ENCODE measurements around the gene TBC1D10B.
"Not testable (repeated sequence)": the region's sequence is repeated elsewhere in the genome, so short reads cannot be mapped to it uniquely, and the experiment has no call there.

TBC1D10B gene

GRCh38 chr16:30348929-30349328 lies 21.4 kb downstream of the TBC1D10B start:
- Histone ChIP-seq H3K36me3 (ENCODE audit: control insufficient read depth, insufficient read depth, low read length) (no peaks in the 10 kb centered on the region), H3K27me3 (ENCODE audit: control insufficient read depth, insufficient read depth, low read length) (no peaks in the 10 kb centered on the region), H2AFZ (no peak overlapping the region), H3K9me3 (ENCODE audit: control insufficient read depth, low read length) (no peaks in the 10 kb centered on the region), H3K4me3 (ENCODE audit: low read depth, low read length) (no peak overlapping the region), H3K4me1 (no peaks in the 10 kb centered on the region), H3K27ac (no peak overlapping the region), H3K79me2 (no peaks in the 10 kb centered on the region), H3K4me2 (ENCODE audit: low read length) (no peak overlapping the region), H3K9ac (no peak overlapping the region)
- no peak for TF ChIP-seq CTCF (IDR thresholded peaks at IDR 0.05)

DNA sequence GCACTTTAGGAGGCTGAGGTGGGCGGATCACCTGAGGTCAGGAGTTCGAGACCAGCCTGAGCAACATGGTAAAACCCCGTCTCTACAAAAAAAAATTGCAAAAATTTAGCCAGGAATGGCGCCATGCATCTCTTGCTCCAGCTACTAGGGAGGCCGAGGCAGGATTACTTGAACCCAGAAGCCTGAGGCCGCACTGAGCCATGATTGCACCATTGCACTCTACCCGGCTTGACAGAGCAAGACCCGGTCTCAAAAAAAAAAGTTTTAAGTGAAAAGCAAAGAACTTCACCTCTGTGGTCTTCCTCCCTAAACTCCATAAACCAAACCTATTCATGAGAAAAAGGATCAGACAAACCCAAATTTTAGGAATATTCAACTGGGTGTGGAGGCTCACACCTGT lies 22.2 kb downstream of the TBC1D10B start:
- Histone ChIP-seq H3K27me3 (ENCODE audit: control insufficient read depth, insufficient read depth, low read length) (no peaks in the 10 kb centered on the region), H3K79me2 (no peaks in the 10 kb centered on the region), H3K9ac (no peak overlapping the region), H3K36me3 (ENCODE audit: control insufficient read depth, insufficient read depth, low read length) (no peaks in the 10 kb centered on the region), H2AFZ (no peak overlapping the region), H3K9me3 (ENCODE audit: control insufficient read depth, low read length) (no peaks in the 10 kb centered on the region), H3K4me3 (ENCODE audit: low read depth, low read length) (no peak overlapping the region), H3K4me1 (no peaks in the 10 kb centered on the region), H3K4me2 (ENCODE audit: low read length) (no peak overlapping the region), H3K27ac (no peak overlapping the region)
- no peak for TF ChIP-seq CTCF (IDR thresholded peaks at IDR 0.05)

- Histone ChIP-seq H3K4me2 (ENCODE audit: low read length) (no peak overlapping the region), H2AFZ (no peak overlapping the region), H3K27me3 (ENCODE audit: control insufficient read depth, insufficient read depth, low read length) (no peaks in the 10 kb centered on the region), H3K4me1 (no peaks in the 10 kb centered on the region), H3K79me2 (no peaks in the 10 kb centered on the region), H3K27ac (no peak overlapping the region), H3K36me3 (ENCODE audit: control insufficient read depth, insufficient read depth, low read length) (no peaks in the 10 kb centered on the region), H3K4me3 (ENCODE audit: low read depth, low read length) (no peak overlapping the region), H3K9ac (no peak overlapping the region), H3K9me3 (ENCODE audit: control insufficient read depth, low read length) (no peaks in the 10 kb centered on the region)
- no peak for TF ChIP-seq CTCF (IDR thresholded peaks at IDR 0.05)
These were observed 24.0 kb downstream of the TBC1D10B start for GRCh38 chr16:30346286-30346685.

DNA sequence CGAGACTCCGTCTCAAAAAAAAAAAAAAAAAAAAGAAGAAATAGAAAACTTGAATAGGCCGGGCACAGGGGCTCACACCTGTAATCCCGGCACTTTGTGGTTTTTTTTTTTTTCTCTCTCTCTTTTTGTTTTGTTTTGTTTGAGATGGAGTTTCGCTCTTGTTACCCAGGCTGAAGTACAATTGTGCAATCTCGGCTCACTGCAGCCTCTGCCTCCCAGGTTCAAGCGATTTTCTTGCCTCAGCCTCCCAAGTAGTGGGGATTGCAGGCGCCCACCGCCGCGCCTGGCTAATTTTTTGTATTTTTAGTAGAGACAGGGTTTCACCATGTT lies 26.8 kb downstream of the TBC1D10B start:
- not testable (repeated sequence) for H3K27me3 ChIP-seq (ENCODE audit: control insufficient read depth, insufficient read depth, low read length); H3K9me3 ChIP-seq (ENCODE audit: control insufficient read depth, low read length); H3K36me3 ChIP-seq (ENCODE audit: control insufficient read depth, insufficient read depth, low read length); H3K79me2 ChIP-seq; H3K27ac ChIP-seq; H3K4me3 ChIP-seq (ENCODE audit: low read depth, low read length); H3K9ac ChIP-seq; H3K4me1 ChIP-seq; H3K4me2 ChIP-seq (ENCODE audit: low read length); H2AFZ ChIP-seq

GRCh38 chr16:30342751-30343490 lies 27.4 kb downstream of the TBC1D10B start:
- no peak for TF ChIP-seq CTCF (IDR thresholded peaks at IDR 0.05)

GRCh38 chr16:30341971-30342370 lies 28.3 kb downstream of the TBC1D10B start:
- H3K79me2 ChIP-seq; H3K9ac ChIP-seq; H3K4me1 ChIP-seq; H3K36me3 ChIP-seq (ENCODE audit: control insufficient read depth, insufficient read depth, low read length); H3K27me3 ChIP-seq (ENCODE audit: control insufficient read depth, insufficient read depth, low read length); H3K27ac ChIP-seq; H2AFZ ChIP-seq; H3K9me3 ChIP-seq (ENCODE audit: control insufficient read depth, low read length); H3K4me2 ChIP-seq (ENCODE audit: low read length); H3K4me3 ChIP-seq (ENCODE audit: low read depth, low read length): not testable (repeated sequence)

More at GRCh38 chr16:30342751-30343490, 27.4 kb downstream of the TBC1D10B start:
- H3K27ac ChIP-seq, result no peak overlapping the region
- H2AFZ ChIP-seq, result no peak overlapping the region
- H3K4me2 ChIP-seq (ENCODE audit: low read length), result no peak overlapping the region
- no peak overlapping the region for H3K9ac ChIP-seq
- H3K79me2 ChIP-seq, result no peaks in the 10 kb centered on the region
- no peaks in the 10 kb centered on the region for H3K36me3 ChIP-seq (ENCODE audit: control insufficient read depth, insufficient read depth, low read length)
- H3K4me1 ChIP-seq, result no peaks in the 10 kb centered on the region
- no peaks in the 10 kb centered on the region for H3K27me3 ChIP-seq (ENCODE audit: control insufficient read depth, insufficient read depth, low read length)
- H3K4me3 ChIP-seq (ENCODE audit: low read depth, low read length), result no peak overlapping the region
- no peaks in the 10 kb centered on the region for H3K9me3 ChIP-seq (ENCODE audit: control insufficient read depth, low read length)

Measured in parathyroid adenoma (tissue), 2 donors.